GM12872 (cell line): ENCODE results near the gene SMIM7.

Source experiments
- CTCF ChIP-seq: IDR thresholded peaks from 3 replicates; pipeline ENCODE4 v1.5.1; 2011; ENCODE audit warnings: low read depth, mild to moderate bottlenecking, low read length, moderate library complexity; ENCODE audit not compliant: insufficient read depth

Gene SMIM7

GRCh38 chr19:16631465-16631864 lies 28.5 kb downstream of the SMIM7 start:
- TF ChIP-seq CTCF = no peak

GRCh38 chr19:16628984-16629691 lies 30.8 kb downstream of the SMIM7 start:
- no peak for TF ChIP-seq CTCF

- TF ChIP-seq CTCF = no peak
Observed at GRCh38 chr19:16628183-16628983, 31.6 kb downstream of the SMIM7 start, which contains the start of gene MED26. Gene MED26 (minus strand): TSS chr19:16628204. CDS start chr19:16627943, 261 bp downstream.

GRCh38 chr19:16627928-16628182 lies 32.1 kb downstream of the SMIM7 start:
- TF ChIP-seq CTCF = no peak

GRCh38 chr19:16627193-16627927 lies 32.6 kb downstream of the SMIM7 start:
- TF ChIP-seq CTCF = no peak

- TF ChIP-seq CTCF = no peak
Observed at GRCh38 chr19:16626796-16627192, 33.1 kb downstream of the SMIM7 start.

GRCh38 chr19:16625163-16625958 lies 34.6 kb downstream of the SMIM7 start:
- TF ChIP-seq CTCF = no peak
